Common myeloid progenitor, CD34-positive (primary cell): Measurements from ENCODE around the gene KDM2B. TPM values are rescaled to one million over a fixed set of nuclear protein-coding genes. Genes with fewer than 3 reads are reported as not detected.

Experiments
- CTCF ChIA-PET: fragments of 350-600 bp; sonication (Branson Sonifier 250); formaldehyde crosslinking; loops from one replicate; lab custom pipeline; 2021; ENCODE audit warnings: antibody characterized with exemption; lab: Charles Lee
- POLR2A ChIA-PET: fragments of 350-600 bp; sonication (Branson Sonifier 250); formaldehyde crosslinking; loops from one replicate; lab custom pipeline; 2021; ENCODE audit warnings: antibody characterized with exemption; lab: Charles Lee
- DNase-seq, 3 donors: peaks; one replicate each; pipeline versions ENCODE4 v3.0.0 to v3.0.0-alpha.2; 2013
- H3K27ac ChIP-seq, 2 experiments: 1 replicate in 1 of 2; 2 replicates in 1 of 2; pipeline ENCODE4 v1.7.0; 2013; ENCODE audit warnings: inconsistent platforms in 2 of 2, low read length in 2 of 2, mild to moderate bottlenecking in 2 of 2, low read depth in 1 of 2, moderate library complexity in 1 of 2; ENCODE audit not compliant: severe bottlenecking in 2 of 2, insufficient read depth in 1 of 2, poor library complexity in 1 of 2
- H3K27me3 ChIP-seq, 5 experiments: replicated peaks in 2 of 5; 1 replicate in 3 of 5; 2 replicates in 2 of 5; pipeline versions ENCODE4 v1.6.1 to v1.7.0; 2013; ENCODE audit warnings: low read length in 4 of 5, mild to moderate bottlenecking in 2 of 5, moderate library complexity in 2 of 5, inconsistent platforms in 1 of 5; ENCODE audit not compliant: insufficient read depth in 5 of 5, control insufficient read depth in 4 of 5
- H3K36me3 ChIP-seq, 4 experiments: 1 replicate in 2 of 4; 2 replicates in 2 of 4; pipeline versions ENCODE4 v1.6.1 to v1.7.0; 2013; ENCODE audit warnings: low read length in 3 of 4, control low read depth in 1 of 4, mild to moderate bottlenecking in 1 of 4; ENCODE audit not compliant: control insufficient read depth in 4 of 4, insufficient read depth in 4 of 4
- H3K4me1 ChIP-seq, 4 experiments: 1 replicate in 3 of 4; 2 replicates in 1 of 4; pipeline versions ENCODE4 v1.6.1 to v1.7.1; 2013; ENCODE audit warnings: low read length in 3 of 4, mild to moderate bottlenecking in 3 of 4, control low read depth in 1 of 4, inconsistent platforms in 1 of 4, moderate library complexity in 1 of 4; ENCODE audit not compliant: control insufficient read depth in 4 of 4, insufficient read depth in 4 of 4; ENCODE audit errors: control extremely low read depth in 1 of 4
- H3K4me3 ChIP-seq, 7 experiments: 1 replicate in 4 of 7; 2 replicates in 3 of 7; pipeline versions ENCODE4 v1.5.1 to v1.7.0; 2013; ENCODE audit warnings: mild to moderate bottlenecking in 7 of 7, low read length in 6 of 7, moderate library complexity in 6 of 7, inconsistent platforms in 2 of 7, low read depth in 2 of 7, control low read depth in 1 of 7; ENCODE audit not compliant: insufficient read depth in 4 of 7, control insufficient read depth in 1 of 7; ENCODE audit errors: extremely low read depth in 1 of 7
- H3K9me3 ChIP-seq, 5 experiments: 1 replicate in 4 of 5; 2 replicates in 1 of 5; pipeline versions ENCODE4 v1.6.1 to v1.7.1; 2013; ENCODE audit warnings: low read length in 4 of 5, mild to moderate bottlenecking in 2 of 5, inconsistent platforms in 1 of 5, low read depth in 1 of 5, moderate library complexity in 1 of 5; ENCODE audit not compliant: control insufficient read depth in 4 of 5, insufficient read depth in 2 of 5; ENCODE audit errors: control extremely low read depth in 1 of 5
- WGBS: methylation state at CpG from one replicate; pipeline ENCODE4 v1.1.5; 2013; ENCODE audit not compliant: insufficient coverage; 5-methylcytosine and 5-hydroxymethylcytosine counted together
- polyA plus RNA-seq: library from polyadenylated mRNA; unstranded; fragments of 120-200 nt; gene quantifications from one replicate; pipeline ENCODE4 v1.2.1, GENCODE V29; 2013

KDM2B gene
- 29.1 TPM for polyA plus RNA-seq

DNA sequence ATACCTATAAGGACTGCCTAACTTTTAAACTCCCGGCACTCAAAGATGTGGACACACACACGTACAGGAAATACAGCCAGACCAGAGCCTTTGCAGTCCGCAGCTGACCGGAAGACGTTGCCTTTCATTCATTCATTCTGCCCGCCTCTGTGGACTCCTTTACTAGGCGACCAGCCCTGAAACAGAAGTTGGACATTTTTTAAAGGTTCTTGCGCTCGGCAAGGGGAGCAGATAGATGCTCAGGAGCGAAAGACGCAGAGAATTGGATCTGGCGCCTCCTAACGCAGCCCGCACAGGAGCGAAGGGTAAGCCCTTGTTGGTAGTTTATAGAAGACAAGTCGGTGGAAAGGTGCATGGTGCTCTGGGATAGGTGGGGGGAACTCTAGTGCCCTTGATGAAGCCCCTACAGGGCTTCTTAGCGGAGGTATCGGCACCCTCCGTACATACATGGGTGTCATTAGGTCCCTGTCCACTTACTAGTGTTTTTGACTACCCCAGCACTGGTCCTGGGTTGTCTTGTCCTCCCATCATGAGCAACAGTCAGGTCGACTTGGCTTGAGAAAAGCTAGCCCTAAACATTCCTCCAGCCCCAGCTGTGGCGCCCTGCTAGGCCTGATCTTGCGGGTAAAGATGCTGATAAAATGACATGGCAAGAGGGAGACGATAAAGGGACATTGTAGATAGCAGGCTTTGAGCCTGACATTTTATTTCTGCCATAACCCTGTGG, at the start of gene KDM2B:
TSS of gene KDM2B (minus strand) at position 65 of the 727 bp plus-strand sequence. CDS start 112 bp downstream, outside the sequence.
- 14% methylated on average over 18 of the region's 23 CpGs for WGBS
- H3K27me3 ChIP-seq: no peaks in the 10 kb centered on the region
- CTCF ChIA-PET: interaction anchor here (0.8 to 1.3 kb wide), 5 partner anchors 28 to 88 kb away, joined by 3 to 6 read pairs (median 3); partner anchors contain the start of gene MORN3
- H3K4me3 ChIP-seq: peak within 1 kb of the TSS; percentile 46 to 86 (median 71)
- peaks cover 6 to 57% (median 48%) of the 10 kb centered on the region in 4 experiments for H3K4me1 ChIP-seq
- POLR2A ChIA-PET: interaction anchor here (0.6 to 1.0 kb wide), 4 partner anchors 39 to 108 kb away, joined by 3 read pairs; no protein-coding TSS in a partner anchor
- DNase-seq: peak; percentile 20 to 45 (median 31)
- H3K36me3 ChIP-seq: peaks cover 0 to 5% (median 2%) of the 10 kb centered on the region in 4 experiments
- H3K9me3 ChIP-seq: no peaks in the 10 kb centered on the region
- peak within 1 kb of the TSS; percentile 68 to 85 for H3K27ac ChIP-seq

DNA sequence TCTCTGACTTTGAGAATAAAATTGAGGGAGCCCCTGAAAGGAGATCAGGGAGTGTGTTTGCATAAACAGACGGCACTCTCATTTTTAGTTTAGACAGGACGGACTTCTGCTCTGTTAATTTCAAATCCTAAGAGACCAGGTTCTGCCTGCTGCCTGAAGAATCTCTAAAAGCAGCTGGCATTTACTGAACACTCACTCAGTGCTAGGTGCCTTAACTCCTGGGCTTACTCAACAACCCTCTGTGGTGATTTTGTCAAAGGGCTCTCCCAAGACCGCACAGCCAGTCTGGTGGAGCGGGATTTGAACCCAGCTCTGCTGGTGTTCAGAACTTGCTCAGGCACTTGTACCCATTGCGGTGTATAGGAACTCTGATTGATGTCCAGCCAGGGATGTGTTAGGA, 47.7 kb upstream of the KDM2B start:
- Histone ChIP-seq H3K4me1 (peaks cover 22 to 74% (median 70%) of the 10 kb centered on the region in 4 experiments), H3K27me3 (no peaks in the 10 kb centered on the region), H3K9me3 (no peaks in the 10 kb centered on the region), H3K27ac (peak overlapping the region; percentile 92 to 96), H3K36me3 (peaks cover 0 to 37% (median 2%) of the 10 kb centered on the region in 4 experiments), H3K4me3 (peak overlapping the region in 6 of 7 experiments; percentile 73 to 94 (median 84))
- no peak for DNase-seq
- POLR2A ChIA-PET: interaction anchor here (0.7 to 2.5 kb wide), 4 partner anchors 13 to 40 kb away, joined by 3 to 10 read pairs (median 7); partner anchors contain the start of gene MORN3
- CTCF ChIA-PET: interaction anchor here (0.6 to 13.3 kb wide), 12 partner anchors 11 to 183 kb away, joined by 3 to 174 read pairs (median 7); partner anchors contain the start of gene MORN3
- 53% methylated on average over 4 of the region's 5 CpGs for WGBS

GRCh38 chr12:121628037-121628436, 47.2 kb upstream of the KDM2B start:
- Histone ChIP-seq H3K4me1 (peaks cover 22 to 71% (median 67%) of the 10 kb centered on the region in 4 experiments), H3K27me3 (no peaks in the 10 kb centered on the region), H3K4me3 (peak overlapping the region; percentile 39 to 94 (median 77)), H3K9me3 (no peaks in the 10 kb centered on the region), H3K36me3 (peaks cover 0 to 33% (median 2%) of the 10 kb centered on the region in 4 experiments), H3K27ac (peak overlapping the region; percentile 92 to 96)
- CTCF ChIA-PET: interaction anchor here (0.6 to 13.3 kb wide), 13 partner anchors 11 to 80 kb away, joined by 3 to 174 read pairs (median 7); partner anchors contain the start of gene MORN3
- POLR2A ChIA-PET: interaction anchor here (0.6 to 3.2 kb wide), 4 partner anchors 11 to 41 kb away, joined by 3 to 15 read pairs (median 8); partner anchors contain the start of gene MORN3
- WGBS: 32% methylated on average over 6 of the region's 8 CpGs
- no peak for DNase-seq

- H3K27me3 ChIP-seq: no peaks in the 10 kb centered on the region
- no peaks in the 10 kb centered on the region for H3K9me3 ChIP-seq
- ChIA-PET POLR2A (interaction anchor here (0.5 to 3.2 kb wide), 11 partner anchors 8 to 74 kb away, joined by 3 to 15 read pairs (median 5); partner anchors contain the start of gene MORN3), CTCF (interaction anchor here (0.6 to 13.3 kb wide), 18 partner anchors 8 to 124 kb away, joined by 3 to 174 read pairs (median 4); partner anchors contain the start of gene MORN3)
- peaks cover 22 to 61% (median 57%) of the 10 kb centered on the region in 4 experiments for H3K4me1 ChIP-seq
- peak overlapping the region; percentile 73 to 94 (median 77) for H3K4me3 ChIP-seq
- peak overlapping the region; percentile 92 to 96 for H3K27ac ChIP-seq
- peaks cover 0 to 24% (median 2%) of the 10 kb centered on the region in 4 experiments for H3K36me3 ChIP-seq
- WGBS: 0% methylated on average over 51 of the region's 53 CpGs
- DNase-seq: peak; percentile 82 to 91 (median 87)
These were observed 46.2 kb upstream of the KDM2B start for GRCh38 chr12:121626853-121627640.

GRCh38 chr12:121626087-121626852, 45.4 kb upstream of the KDM2B start, which contains the start of gene ORAI1:
Gene ORAI1 (plus strand): TSS chr12:121626530.
- H3K4me1 ChIP-seq: peaks cover 21 to 54% (median 49%) of the 10 kb centered on the region in 4 experiments

More at GRCh38 chr12:121626087-121626852, 45.4 kb upstream of the KDM2B start, which contains the start of gene ORAI1:
- H3K27ac ChIP-seq: peak within 1 kb of the TSS; percentile 92 to 96
- under 1% methylated on average over 70 of the region's 92 CpGs for WGBS
- no peaks in the 10 kb centered on the region for H3K27me3 ChIP-seq
- H3K4me3 ChIP-seq: peak within 1 kb of the TSS; percentile 73 to 94 (median 77)
- ChIA-PET CTCF (interaction anchor here (0.6 to 13.3 kb wide), 17 partner anchors 8 to 126 kb away, joined by 3 to 174 read pairs (median 5); partner anchors contain the start of gene MORN3), POLR2A (interaction anchor here (0.8 to 3.2 kb wide), 8 partner anchors 9 to 73 kb away, joined by 3 to 15 read pairs (median 5); partner anchors contain the start of gene MORN3)
- peaks cover 0 to 19% (median 2%) of the 10 kb centered on the region in 4 experiments for H3K36me3 ChIP-seq
- H3K9me3 ChIP-seq: no peaks in the 10 kb centered on the region
- DNase-seq: peak; percentile 92 to 95 (median 95)
